Astrocyte (in vitro differentiated cells and primary cell): ENCODE results near the gene CNN2. TPM values are rescaled to one million over a fixed set of nuclear protein-coding genes. Genes with fewer than 3 reads are reported as not detected.

Experiments
- DNase-seq: peaks from one replicate; pipeline ENCODE4 v3.0.0-alpha.2; 2010; ENCODE audit warnings: low read depth
- FAIRE-seq: peaks from 2 replicates; lab custom pipeline; 2011; peaks lifted over from hg19 to GRCh38; lab: Jason Lieb, UNC
- H2AFZ ChIP-seq: 2 replicates; pipeline ENCODE4 v1.6.0; 2012; ENCODE audit warnings: low read depth, low read length, inconsistent platforms
- H3K27ac ChIP-seq: 2 replicates; pipeline ENCODE4 v1.5.1; 2011; ENCODE audit warnings: low read depth, low read length, inconsistent platforms
- H3K27me3 ChIP-seq: 2 replicates; pipeline ENCODE4 v1.6.0; 2011; ENCODE audit warnings: low read length, inconsistent platforms; ENCODE audit not compliant: insufficient read depth
- H3K36me3 ChIP-seq: 2 replicates; pipeline ENCODE4 v1.5.1; 2011; ENCODE audit warnings: low read length, inconsistent platforms; ENCODE audit not compliant: insufficient read depth
- H3K4me1 ChIP-seq: 2 replicates; pipeline ENCODE4 v1.5.1; 2011; ENCODE audit warnings: low read length, inconsistent platforms; ENCODE audit not compliant: insufficient read depth
- H3K4me2 ChIP-seq: 2 replicates; pipeline ENCODE4 v1.6.0; 2012; ENCODE audit warnings: low read length, inconsistent platforms
- H3K4me3 ChIP-seq: 2 replicates; pipeline ENCODE4 v1.5.1; 2011; ENCODE audit warnings: low read depth, mild to moderate bottlenecking, low read length, inconsistent platforms; ENCODE audit not compliant: insufficient read depth
- H3K79me2 ChIP-seq: 2 replicates; pipeline ENCODE4 v1.6.0; 2012; ENCODE audit warnings: mild to moderate bottlenecking, low read length, inconsistent platforms; ENCODE audit not compliant: insufficient read depth
- H3K9ac ChIP-seq: 2 replicates; pipeline ENCODE4 v1.6.0; 2012; ENCODE audit warnings: mild to moderate bottlenecking, low read length, inconsistent platforms
- H3K9me3 ChIP-seq: 2 replicates; pipeline ENCODE4 v1.5.1; 2012; ENCODE audit warnings: low read depth, mild to moderate bottlenecking, low read length, inconsistent platforms; ENCODE audit not compliant: insufficient read depth
- H4K20me1 ChIP-seq: 2 replicates; pipeline ENCODE4 v1.6.0; 2012; ENCODE audit warnings: low read length, inconsistent platforms; ENCODE audit not compliant: insufficient read depth
- H3K27ac Mint-ChIP-seq: one replicate; pipeline ENCODE4 v1.8.0; 2021; ENCODE audit warnings: mild to moderate bottlenecking, mixed read lengths; ENCODE audit not compliant: unreplicated experiment
- H3K27me3 Mint-ChIP-seq: one replicate; pipeline ENCODE4 v1.8.0; 2021; ENCODE audit warnings: low read depth, mixed read lengths; ENCODE audit not compliant: unreplicated experiment
- H3K36me3 Mint-ChIP-seq: one replicate; pipeline ENCODE4 v1.8.0; 2021; ENCODE audit warnings: low read depth, mixed read lengths; ENCODE audit not compliant: unreplicated experiment
- H3K4me1 Mint-ChIP-seq: one replicate; pipeline ENCODE4 v1.8.0; 2021; ENCODE audit warnings: low read depth, mixed read lengths; ENCODE audit not compliant: unreplicated experiment
- H3K4me3 Mint-ChIP-seq: one replicate; pipeline ENCODE4 v1.8.0; 2021; ENCODE audit warnings: mild to moderate bottlenecking, moderate library complexity, mixed read lengths; ENCODE audit not compliant: unreplicated experiment
- H3K9me3 Mint-ChIP-seq: one replicate; pipeline ENCODE4 v1.8.0; 2021; ENCODE audit warnings: mild to moderate bottlenecking, mixed read lengths; ENCODE audit not compliant: unreplicated experiment
- CTCF ChIP-seq: IDR thresholded peaks from 2 replicates; pipeline ENCODE4 v1.5.1; 2011; ENCODE audit warnings: low read depth, mild to moderate bottlenecking, inconsistent platforms, low read length, moderate library complexity; ENCODE audit not compliant: insufficient read depth
- EZH2 ChIP-seq: IDR thresholded peaks from 2 replicates; pipeline ENCODE4 v1.6.1; 2012; ENCODE audit warnings: mild to moderate bottlenecking, low read length, inconsistent platforms; ENCODE audit not compliant: insufficient read depth
- total RNA-seq: library from RNA; stranded (reverse); gene quantifications from 2 replicates; pipeline ENCODE4 v1.2.1, GENCODE V29; 2021

The CNN2 gene
- total RNA-seq, 1 donor from 2014 or later, result 819 TPM

- Mint-ChIP-seq H3K4me1 (no peaks in the 10 kb centered on the region), H3K4me3 (no peak overlapping the region), H3K27ac (no peak overlapping the region), H3K9me3 (no peaks in the 10 kb centered on the region), H3K27me3 (peaks cover 12% of the 10 kb centered on the region), H3K36me3 (peaks cover 5% of the 10 kb centered on the region)
- FAIRE-seq, result no peak
- H4K20me1 ChIP-seq, result peaks cover 26% of the 10 kb centered on the region
- peaks cover 8% of the 10 kb centered on the region for H3K4me1 ChIP-seq
- H3K27ac ChIP-seq, result no peak overlapping the region
- H2AFZ ChIP-seq, result no peak overlapping the region
- H3K36me3 ChIP-seq, result no peaks in the 10 kb centered on the region
- no peak overlapping the region for H3K4me2 ChIP-seq
- H3K9me3 ChIP-seq, result no peaks in the 10 kb centered on the region
- no peak for DNase-seq
- no peaks in the 10 kb centered on the region for H3K79me2 ChIP-seq
- TF ChIP-seq CTCF (no peak), EZH2 (no peak)
- H3K9ac ChIP-seq, result no peak overlapping the region
- peaks cover 25% of the 10 kb centered on the region for H3K27me3 ChIP-seq
- H3K4me3 ChIP-seq, result no peak overlapping the region
These were observed 31.9 kb upstream of the CNN2 start for GRCh38 chr19:994516-994915.

- Mint-ChIP-seq H3K36me3 (peaks cover 5% of the 10 kb centered on the region), H3K9me3 (no peaks in the 10 kb centered on the region), H3K27me3 (peaks cover 15% of the 10 kb centered on the region), H3K4me3 (no peak overlapping the region), H3K27ac (no peak overlapping the region), H3K4me1 (no peaks in the 10 kb centered on the region)
- no peak overlapping the region for H3K4me3 ChIP-seq
- H3K9ac ChIP-seq, result no peak overlapping the region
- H3K79me2 ChIP-seq, result no peaks in the 10 kb centered on the region
- no peaks in the 10 kb centered on the region for H3K9me3 ChIP-seq
- no peak for DNase-seq
- no peak overlapping the region for H2AFZ ChIP-seq
- no peak overlapping the region for H3K4me2 ChIP-seq
- H3K36me3 ChIP-seq, result no peaks in the 10 kb centered on the region
- peaks cover 26% of the 10 kb centered on the region for H4K20me1 ChIP-seq
- peaks cover 26% of the 10 kb centered on the region for H3K27me3 ChIP-seq
- H3K4me1 ChIP-seq, result peaks cover 8% of the 10 kb centered on the region
- H3K27ac ChIP-seq, result no peak overlapping the region
- no peak for FAIRE-seq
- TF ChIP-seq EZH2, result no peak
- no peak for TF ChIP-seq CTCF
These were observed 31.2 kb upstream of the CNN2 start for GRCh38 chr19:995051-995827.
